COLO668 (cell line): ENCODE results near the gene COL25A1.

Source experiments
- DNase-seq: peaks from one replicate; lab custom pipeline; 2025; ENCODE audit not compliant: unreplicated experiment; lab: John Stamatoyannopoulos, UW

Gene COL25A1

GRCh38 chr4:108831291-108831690 lies 471.2 kb downstream of the COL25A1 start:
- no peak for DNase-seq

GRCh38 chr4:108830509-108831244 lies 471.8 kb downstream of the COL25A1 start:
- peak; percentile 49 for DNase-seq

- DNase-seq, result no peak
Measured at GRCh38 chr4:108829966-108830492, 472.4 kb downstream of the COL25A1 start.

GRCh38 chr4:108828620-108829019 lies 473.8 kb downstream of the COL25A1 start:
- DNase-seq, result no peak

GRCh38 chr4:108825737-108826136 lies 476.7 kb downstream of the COL25A1 start:
- DNase-seq, result no peak

GRCh38 chr4:108821351-108821930 lies 481.0 kb downstream of the COL25A1 start:
- no peak for DNase-seq

GRCh38 chr4:108820492-108821350 lies 481.7 kb downstream of the COL25A1 start:
- DNase-seq, result no peak

- no peak for DNase-seq
Measured at GRCh38 chr4:108814326-108814725, 488.1 kb downstream of the COL25A1 start.

- no peak for DNase-seq
Measured at GRCh38 chr4:108813261-108813660, 489.2 kb downstream of the COL25A1 start.

- no peak for DNase-seq
Measured at GRCh38 chr4:108811486-108811885, 491.0 kb downstream of the COL25A1 start.

GRCh38 chr4:108810087-108810486 lies 492.4 kb downstream of the COL25A1 start:
- no peak for DNase-seq

- DNase-seq, result no peak
Measured at GRCh38 chr4:108804648-108805273, 497.7 kb downstream of the COL25A1 start.

GRCh38 chr4:108799306-108799705 lies 503.2 kb downstream of the COL25A1 start:
- DNase-seq, result no peak

GRCh38 chr4:108796173-108796572 lies 506.3 kb downstream of the COL25A1 start:
- DNase-seq, result no peak

GRCh38 chr4:108795733-108796132 lies 506.7 kb downstream of the COL25A1 start:
- DNase-seq, result no peak

GRCh38 chr4:108794136-108794535 lies 508.3 kb downstream of the COL25A1 start:
- DNase-seq, result no peak

- DNase-seq, result no peak
Measured at GRCh38 chr4:108793415-108793814, 509.0 kb downstream of the COL25A1 start.

GRCh38 chr4:108788731-108789130 lies 513.7 kb downstream of the COL25A1 start:
- DNase-seq, result no peak

- DNase-seq, result no peak
Measured at GRCh38 chr4:108787724-108788123, 514.7 kb downstream of the COL25A1 start.

- DNase-seq, result no peak
Measured at GRCh38 chr4:108787106-108787505, 515.4 kb downstream of the COL25A1 start.

- DNase-seq, result no peak
Measured at GRCh38 chr4:108786351-108786750, 516.1 kb downstream of the COL25A1 start.
